ENCODE measurements around the gene NPSR1.

Gene NPSR1

GRCh38 chr7:34723866-34724490 lies 66.0 kb downstream of the NPSR1 start:
- no peak for DNase-seq

- DNase-seq, result no peak
Observed at GRCh38 chr7:34726221-34726620, 68.2 kb downstream of the NPSR1 start.

- no peak for DNase-seq
Observed at GRCh38 chr7:34727464-34727995, 69.5 kb downstream of the NPSR1 start.

- DNase-seq, result no peak
Observed at GRCh38 chr7:34728156-34728555, 70.1 kb downstream of the NPSR1 start.

GRCh38 chr7:34734771-34735170 lies 76.8 kb downstream of the NPSR1 start:
- DNase-seq, result no peak

GRCh38 chr7:34735526-34735925 lies 77.5 kb downstream of the NPSR1 start:
- no peak for DNase-seq

- DNase-seq, result no peak
Observed at GRCh38 chr7:34739651-34740300, 81.8 kb downstream of the NPSR1 start.

GRCh38 chr7:34740840-34741239 lies 82.8 kb downstream of the NPSR1 start:
- DNase-seq, result no peak

GRCh38 chr7:34747176-34747781 lies 89.3 kb downstream of the NPSR1 start:
- no peak for DNase-seq

- no peak for DNase-seq
Observed at GRCh38 chr7:34747867-34748727, 90.1 kb downstream of the NPSR1 start.

GRCh38 chr7:34748728-34749089 lies 90.7 kb downstream of the NPSR1 start:
- no peak for DNase-seq

GRCh38 chr7:34749446-34749845 lies 91.4 kb downstream of the NPSR1 start:
- DNase-seq, result no peak

- no peak for DNase-seq
Observed at GRCh38 chr7:34750209-34750608, 92.2 kb downstream of the NPSR1 start.

GRCh38 chr7:34750636-34751035 lies 92.6 kb downstream of the NPSR1 start:
- DNase-seq, result no peak

- DNase-seq, result no peak
Observed at GRCh38 chr7:34751725-34752643, 94.0 kb downstream of the NPSR1 start.

GRCh38 chr7:34752929-34753328 lies 94.9 kb downstream of the NPSR1 start:
- no peak for DNase-seq

- no peak for DNase-seq
Observed at GRCh38 chr7:34755008-34755407, 97.0 kb downstream of the NPSR1 start.

- no peak for DNase-seq
Observed at GRCh38 chr7:34756025-34756437, 98.0 kb downstream of the NPSR1 start.

GRCh38 chr7:34756691-34757090 lies 98.7 kb downstream of the NPSR1 start:
- no peak for DNase-seq

GRCh38 chr7:34757570-34758110 lies 99.6 kb downstream of the NPSR1 start:
- DNase-seq, result no peak

GRCh38 chr7:34758111-34758601 lies 100.1 kb downstream of the NPSR1 start:
- DNase-seq, result no peak
